H9 (cell line): ENCODE results near the gene MR1. TPM values are rescaled to one million over a fixed set of nuclear protein-coding genes. Genes with fewer than 3 reads are reported as not detected.

Source experiments
- DNase-seq: peaks from one replicate; pipeline ENCODE4 v3.0.0-alpha.2; 2017
- H2AFZ ChIP-seq: one replicate; pipeline ENCODE4 v1.6.1; 2013; ENCODE audit warnings: mild to moderate bottlenecking, low read length, control low read depth, moderate library complexity
- H2AK5ac ChIP-seq: 2 replicates; pipeline ENCODE4 v1.6.1; 2013; ENCODE audit warnings: low read length, control low read depth, mixed read lengths; ENCODE audit not compliant: insufficient read length
- H2BK120ac ChIP-seq: one replicate; pipeline ENCODE4 v1.6.1; 2013; ENCODE audit warnings: low read depth, mild to moderate bottlenecking, low read length, control low read depth, inconsistent platforms; ENCODE audit not compliant: poor library complexity, severe bottlenecking
- H2BK12ac ChIP-seq: 2 replicates; pipeline ENCODE4 v1.6.1; 2013; ENCODE audit warnings: low read length, control low read depth, mixed read lengths, low read depth; ENCODE audit not compliant: insufficient read length
- H2BK15ac ChIP-seq: 2 replicates; pipeline ENCODE4 v1.6.1; 2013; ENCODE audit warnings: low read depth, low read length, control low read depth
- H2BK20ac ChIP-seq: one replicate; pipeline ENCODE4 v1.6.1; 2013; ENCODE audit warnings: low read depth, mild to moderate bottlenecking, low read length, control low read depth, inconsistent platforms; ENCODE audit not compliant: poor library complexity, severe bottlenecking
- H2BK5ac ChIP-seq: 2 replicates; pipeline ENCODE4 v1.6.1; 2013; ENCODE audit warnings: low read length, control low read depth, mixed read lengths; ENCODE audit not compliant: insufficient read length
- H3K14ac ChIP-seq: 2 replicates; pipeline ENCODE4 v1.6.1; 2013; ENCODE audit warnings: low read length, control low read depth; ENCODE audit not compliant: insufficient read depth
- H3K18ac ChIP-seq: 2 replicates; pipeline ENCODE4 v1.6.1; 2013; ENCODE audit warnings: low read depth, mild to moderate bottlenecking, mixed read lengths, low read length, control low read depth; ENCODE audit not compliant: insufficient read length
- H3K23ac ChIP-seq: 2 replicates; pipeline ENCODE4 v1.6.1; 2013; ENCODE audit warnings: low read length, control low read depth, mixed read lengths, low read depth; ENCODE audit not compliant: insufficient read length
- H3K23me2 ChIP-seq: 2 replicates; pipeline ENCODE4 v1.6.1; 2013; ENCODE audit warnings: low read depth, mild to moderate bottlenecking, mixed read lengths, low read length, control low read depth; ENCODE audit not compliant: insufficient read length, poor library complexity, severe bottlenecking
- H3K27ac ChIP-seq: 2 replicates; pipeline ENCODE4 v1.5.1; 2013; ENCODE audit warnings: low read length, control low read depth, mixed read lengths, low read depth; ENCODE audit not compliant: insufficient read length
- H3K27me3 ChIP-seq: 2 replicates; pipeline ENCODE4 v1.6.1; 2013; ENCODE audit warnings: low read length, control low read depth, inconsistent platforms; ENCODE audit not compliant: insufficient read depth
- H3K4ac ChIP-seq: 2 replicates; pipeline ENCODE4 v1.6.1; 2013; ENCODE audit warnings: low read depth, mild to moderate bottlenecking, control low read depth, inconsistent platforms, low read length, moderate library complexity
- H3K4me1 ChIP-seq: 2 replicates; pipeline ENCODE4 v1.6.1; 2013; ENCODE audit warnings: low read length, control low read depth, inconsistent platforms; ENCODE audit not compliant: insufficient read depth
- H3K4me2 ChIP-seq: 2 replicates; pipeline ENCODE4 v1.6.1; 2013; ENCODE audit warnings: low read length, control low read depth, mixed read lengths; ENCODE audit not compliant: insufficient read length, insufficient read depth
- H3K56ac ChIP-seq: 2 replicates; pipeline ENCODE4 v1.6.1; 2013; ENCODE audit warnings: low read depth, mild to moderate bottlenecking, mixed read lengths, low read length, control low read depth; ENCODE audit not compliant: insufficient read length
- H3K79me1 ChIP-seq: 2 replicates; pipeline ENCODE4 v1.6.1; 2013; ENCODE audit warnings: low read depth, mild to moderate bottlenecking, moderate library complexity, low read length, control low read depth, inconsistent platforms; ENCODE audit not compliant: insufficient read depth, poor library complexity, severe bottlenecking
- H3K79me2 ChIP-seq: 2 replicates; pipeline ENCODE4 v1.6.1; 2013; ENCODE audit warnings: low read length, control low read depth, inconsistent platforms; ENCODE audit not compliant: insufficient read depth
- H3K9ac ChIP-seq: 2 replicates; pipeline ENCODE4 v1.6.1; 2013; ENCODE audit warnings: low read length, control low read depth, mixed read lengths; ENCODE audit not compliant: insufficient read length; ENCODE audit errors: extremely low read depth
- H3K9me3 ChIP-seq: one replicate; pipeline ENCODE4 v1.6.1; 2013; ENCODE audit warnings: low read depth, low read length, inconsistent platforms; ENCODE audit not compliant: control insufficient read depth
- H3T11ph ChIP-seq: one replicate; pipeline ENCODE4 v1.6.1; 2013; ENCODE audit warnings: mild to moderate bottlenecking, low read length, control low read depth, inconsistent platforms
- H4K20me1 ChIP-seq: one replicate; pipeline ENCODE4 v1.6.1; 2013; ENCODE audit not compliant: control insufficient read depth, insufficient read length, insufficient read depth
- H4K5ac ChIP-seq: 2 replicates; pipeline ENCODE4 v1.6.1; 2013; ENCODE audit warnings: low read depth, mild to moderate bottlenecking, mixed read lengths, low read length, control low read depth; ENCODE audit not compliant: insufficient read length
- H4K8ac ChIP-seq: replicated peaks from 2 replicates; pipeline ENCODE4 v1.6.1; 2013; ENCODE audit warnings: low read length, control low read depth, mixed read lengths, low read depth; ENCODE audit not compliant: insufficient read length
- H4K91ac ChIP-seq: 2 replicates; pipeline ENCODE4 v1.6.1; 2013; ENCODE audit warnings: low read depth, mild to moderate bottlenecking, moderate library complexity, mixed read lengths, low read length, control low read depth; ENCODE audit not compliant: insufficient read length
- H3K27ac Mint-ChIP-seq, 3 experiments: 2 replicates in 2 of 3; 3 replicates in 1 of 3; pipeline ENCODE4 v1.8.0; 2020 to 2021; ENCODE audit warnings: mixed read lengths in 3 of 3, mild to moderate bottlenecking in 1 of 3, moderate library complexity in 1 of 3
- H3K27me3 Mint-ChIP-seq: 2 replicates; pipeline ENCODE4 v1.8.0; 2021; ENCODE audit warnings: low read depth, mild to moderate bottlenecking, moderate library complexity, mixed read lengths
- H3K36me3 Mint-ChIP-seq, 3 experiments: 2 replicates in 2 of 3; 3 replicates in 1 of 3; pipeline ENCODE4 v1.8.0; 2020 to 2021; ENCODE audit warnings: low read depth in 3 of 3, mixed read lengths in 3 of 3; ENCODE audit not compliant: insufficient read depth in 1 of 3
- H3K4me1 Mint-ChIP-seq, 2 experiments: 2 replicates each; pipeline ENCODE4 v1.8.0; 2020; ENCODE audit warnings: mixed read lengths in 2 of 2
- H3K4me3 Mint-ChIP-seq, 2 experiments: 2 replicates in 1 of 2; 3 replicates in 1 of 2; pipeline ENCODE4 v1.8.0; 2020 to 2021; ENCODE audit warnings: mild to moderate bottlenecking in 2 of 2, mixed read lengths in 2 of 2, moderate library complexity in 1 of 2
- H3K9me3 Mint-ChIP-seq, 2 experiments: 2 replicates in 1 of 2; 3 replicates in 1 of 2; pipeline ENCODE4 v1.8.0; 2020; ENCODE audit warnings: mild to moderate bottlenecking in 2 of 2, mixed read lengths in 2 of 2, moderate library complexity in 1 of 2
- WGBS: extraction: QIAGEN DNeasy Blood & Tissue Kit; methylation state at CpG from one replicate; pipeline ENCODE4 v1.1.7; 2013; ENCODE audit warnings: missing lambda C conversion rate, low lambda C conversion rate, mixed read lengths; ENCODE audit not compliant: insufficient read length; ENCODE audit errors: extremely low coverage; 5-methylcytosine and 5-hydroxymethylcytosine counted together
- total RNA-seq: library from RNA; stranded (reverse); gene quantifications from 2 replicates; pipeline ENCODE4 v1.2.1, GENCODE V29; 2021
- TF ChIP-seq, protein P1 (sequence below): fragments of 200-600 bp; sonication (generic); conservative IDR thresholded peaks from 3 replicates; pipeline ENCODE4 v1.8.0; 2021; ENCODE audit warnings: antibody characterized with exemption, mild to moderate bottlenecking

MR1 gene
- total RNA-seq, 1 experiment from 2014 or later: 0.02 TPM

DNA sequence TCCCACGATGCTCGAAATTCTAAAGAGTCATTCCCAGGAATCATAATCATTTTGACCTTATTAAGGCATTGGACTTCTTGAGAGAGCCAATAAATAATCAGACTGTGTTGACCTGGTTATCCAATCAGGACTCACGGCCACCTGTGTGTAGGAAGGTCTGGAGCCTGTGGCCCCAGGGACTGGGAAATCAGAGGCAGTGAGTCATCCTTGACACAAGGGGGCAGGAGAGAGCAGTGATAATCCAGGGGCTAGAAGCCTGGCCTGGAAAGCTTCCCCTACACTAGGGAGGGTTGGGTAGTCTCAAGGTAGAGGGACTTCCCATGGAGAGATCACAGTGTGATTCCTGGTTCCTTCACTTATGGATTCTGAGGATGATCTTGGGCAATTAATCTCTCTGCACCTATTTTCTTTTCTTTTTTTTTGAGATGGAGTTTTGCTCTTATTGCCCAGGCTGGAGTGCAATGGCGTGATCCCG, 4.7 kb downstream of the MR1 start:
- Histone ChIP-seq H3K9ac (no peak overlapping the region), H3K27ac (no peak overlapping the region), H3K18ac (no peak overlapping the region), H2AFZ (no peak overlapping the region), H3K4ac (no peak overlapping the region), H2AK5ac (no peak overlapping the region), H3T11ph (no peak overlapping the region), H2BK12ac (no peak overlapping the region), H4K5ac (no peak overlapping the region), H3K27me3 (no peaks in the 10 kb centered on the region), H3K79me2 (no peaks in the 10 kb centered on the region), H2BK120ac (no peak overlapping the region), H2BK20ac (no peak overlapping the region), H3K9me3 (no peaks in the 10 kb centered on the region), H2BK5ac (no peak overlapping the region), H3K4me2 (no peak overlapping the region), H4K8ac (no peak overlapping the region), H3K23ac (no peak overlapping the region), H2BK15ac (no peak overlapping the region), H3K4me1 (no peaks in the 10 kb centered on the region), H3K56ac (no peak overlapping the region), H4K20me1 (no peaks in the 10 kb centered on the region), H3K79me1 (no peaks in the 10 kb centered on the region), H3K23me2 (no peaks in the 10 kb centered on the region), H4K91ac (no peak overlapping the region), H3K14ac (no peak overlapping the region)
- H3K36me3 Mint-ChIP-seq: no peaks in the 10 kb centered on the region
- peaks cover 5% of the 10 kb centered on the region in 2 experiments for H3K4me1 Mint-ChIP-seq
- peak; percentile 86 for DNase-seq
- no peak overlapping the region for H3K4me3 Mint-ChIP-seq
- WGBS: no CpG with 5 or more reads among the region's 5 CpGs
- no peak overlapping the region for H3K27ac Mint-ChIP-seq
- TF ChIP-seq, protein P1, sequence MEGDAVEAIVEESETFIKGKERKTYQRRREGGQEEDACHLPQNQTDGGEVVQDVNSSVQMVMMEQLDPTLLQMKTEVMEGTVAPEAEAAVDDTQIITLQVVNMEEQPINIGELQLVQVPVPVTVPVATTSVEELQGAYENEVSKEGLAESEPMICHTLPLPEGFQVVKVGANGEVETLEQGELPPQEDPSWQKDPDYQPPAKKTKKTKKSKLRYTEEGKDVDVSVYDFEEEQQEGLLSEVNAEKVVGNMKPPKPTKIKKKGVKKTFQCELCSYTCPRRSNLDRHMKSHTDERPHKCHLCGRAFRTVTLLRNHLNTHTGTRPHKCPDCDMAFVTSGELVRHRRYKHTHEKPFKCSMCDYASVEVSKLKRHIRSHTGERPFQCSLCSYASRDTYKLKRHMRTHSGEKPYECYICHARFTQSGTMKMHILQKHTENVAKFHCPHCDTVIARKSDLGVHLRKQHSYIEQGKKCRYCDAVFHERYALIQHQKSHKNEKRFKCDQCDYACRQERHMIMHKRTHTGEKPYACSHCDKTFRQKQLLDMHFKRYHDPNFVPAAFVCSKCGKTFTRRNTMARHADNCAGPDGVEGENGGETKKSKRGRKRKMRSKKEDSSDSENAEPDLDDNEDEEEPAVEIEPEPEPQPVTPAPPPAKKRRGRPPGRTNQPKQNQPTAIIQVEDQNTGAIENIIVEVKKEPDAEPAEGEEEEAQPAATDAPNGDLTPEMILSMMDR: peak; percentile 91
- H3K9me3 Mint-ChIP-seq: no peaks in the 10 kb centered on the region
- H3K27me3 Mint-ChIP-seq: no peaks in the 10 kb centered on the region; the same call in 1 of the 2 replicates
